NCI-H1092 treated with DMSO at 0.1 percent for 48 hours (cell line): Measurements from ENCODE around the gene STIM1.
"Not testable (repeated sequence)": the region's sequence is repeated elsewhere in the genome, so short reads cannot be mapped to it uniquely, and the experiment has no call there.

ENCODE experiments used
- DNase-seq: peaks from one replicate; lab custom pipeline; 2025; lab: John Stamatoyannopoulos, UW

Gene STIM1

DNA sequence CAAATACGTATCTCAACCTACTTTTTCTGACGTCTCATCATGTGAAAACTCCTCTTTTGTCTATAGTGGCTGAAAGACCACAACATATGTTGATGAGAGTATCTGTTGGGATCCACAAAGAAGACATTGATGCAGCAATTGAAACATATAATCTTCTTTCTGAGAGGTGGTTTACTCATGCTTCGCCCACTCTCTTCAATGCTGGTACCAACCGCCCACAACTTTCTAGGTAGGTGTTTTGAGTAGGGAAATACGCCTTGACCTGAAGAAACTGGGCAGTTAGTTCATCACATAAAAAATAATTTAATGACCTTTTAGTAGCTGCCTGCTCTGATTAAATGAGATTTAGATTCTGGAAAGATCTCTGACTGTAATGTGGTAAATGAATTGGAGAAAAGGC, 256.4 kb downstream of the STIM1 start:
- DNase-seq: no peak

DNA sequence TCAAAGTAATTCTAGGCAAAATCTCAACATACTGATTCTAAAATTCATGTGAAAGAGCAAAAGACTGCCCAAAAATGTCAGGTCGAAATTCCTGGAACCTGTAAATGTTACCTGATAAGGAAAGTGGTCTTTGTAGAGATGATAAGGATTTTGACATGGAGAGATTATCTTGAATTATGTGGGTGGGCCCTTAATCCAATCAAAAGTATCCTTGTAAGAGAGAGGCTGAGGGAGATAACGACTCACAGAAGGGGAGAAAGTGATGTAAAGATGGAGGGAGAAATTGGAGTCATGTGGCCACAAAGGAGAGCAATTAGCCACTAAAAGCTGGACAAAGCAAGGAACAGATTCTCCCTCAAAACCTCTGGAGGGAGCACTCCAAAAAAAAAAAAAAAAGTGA, 259.7 kb downstream of the STIM1 start:
- DNase-seq: no peak

DNA sequence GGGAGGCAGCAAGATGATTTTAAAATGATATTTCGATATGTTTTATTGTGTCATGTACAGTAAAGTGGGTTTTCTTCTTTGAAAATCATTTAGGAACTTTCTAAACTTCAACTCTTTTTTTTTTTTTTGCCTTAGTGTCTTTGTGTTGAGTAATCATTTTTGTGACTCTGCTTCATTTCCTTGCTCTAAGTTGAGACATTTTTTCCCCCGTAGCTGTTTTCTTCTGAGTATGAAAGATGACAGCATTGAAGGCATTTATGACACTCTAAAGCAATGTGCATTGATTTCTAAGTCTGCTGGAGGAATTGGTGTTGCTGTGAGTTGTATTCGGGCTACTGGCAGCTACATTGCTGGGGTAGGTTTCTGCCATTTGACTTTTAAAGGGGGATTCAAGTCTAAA, 262.6 kb downstream of the STIM1 start:
- DNase-seq: no peak

DNA sequence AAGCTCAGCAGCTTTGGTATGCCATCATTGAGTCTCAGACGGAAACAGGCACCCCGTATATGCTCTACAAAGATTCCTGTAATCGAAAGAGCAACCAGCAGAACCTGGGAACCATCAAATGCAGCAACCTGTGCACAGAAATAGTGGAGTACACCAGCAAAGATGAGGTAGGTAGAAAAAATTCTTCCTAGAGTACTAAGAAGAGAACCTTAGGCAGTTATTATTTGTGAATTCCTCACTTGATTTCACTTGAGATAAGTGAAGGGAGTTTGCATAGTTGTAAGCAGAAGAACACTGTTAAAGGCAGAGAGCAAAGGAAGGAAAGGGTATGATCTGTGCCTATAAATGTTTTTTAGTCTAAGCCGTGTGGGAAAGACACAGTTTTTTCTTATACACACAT, 267.8 kb downstream of the STIM1 start:
- DNase-seq: no peak

DNA sequence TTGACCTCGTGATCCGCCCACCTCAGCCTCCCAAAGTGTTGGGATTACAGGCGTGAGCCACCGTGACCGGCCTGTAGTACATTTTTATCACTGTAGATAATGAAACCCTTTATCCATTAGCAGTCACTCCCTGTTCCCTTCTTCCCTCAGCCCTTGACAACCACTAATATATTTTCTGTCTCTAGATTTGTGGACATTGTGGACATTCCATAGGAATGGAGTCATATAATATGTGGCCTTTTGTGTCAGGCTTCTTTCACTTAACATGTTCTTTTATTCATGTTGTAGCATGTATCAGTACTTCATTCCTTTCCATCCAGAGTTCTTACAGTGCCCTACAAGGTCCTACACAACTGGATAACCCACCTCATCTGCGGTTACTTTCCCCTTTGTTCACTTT, 269.7 kb downstream of the STIM1 start:
- DNase-seq: no peak

DNA sequence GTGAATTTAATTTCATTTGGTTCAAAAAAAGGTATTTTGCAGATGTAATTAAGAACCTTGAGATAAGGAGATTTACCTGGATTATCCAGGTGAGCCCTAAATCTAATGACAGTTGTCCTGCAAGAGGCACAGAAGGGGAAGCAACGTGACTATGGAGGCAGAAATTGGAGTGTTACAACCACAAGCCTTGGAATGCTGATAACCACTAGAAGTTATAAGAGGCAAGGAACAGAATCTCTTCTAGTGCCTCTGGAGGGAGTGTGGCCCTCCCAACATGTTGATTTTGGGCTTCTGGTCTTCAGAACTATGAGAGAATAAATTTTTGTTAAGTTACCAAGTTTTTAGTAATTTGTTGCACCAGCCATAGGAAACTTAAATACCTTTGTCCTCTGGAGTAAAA, 271.9 kb downstream of the STIM1 start:
- DNase-seq: no peak

DNA sequence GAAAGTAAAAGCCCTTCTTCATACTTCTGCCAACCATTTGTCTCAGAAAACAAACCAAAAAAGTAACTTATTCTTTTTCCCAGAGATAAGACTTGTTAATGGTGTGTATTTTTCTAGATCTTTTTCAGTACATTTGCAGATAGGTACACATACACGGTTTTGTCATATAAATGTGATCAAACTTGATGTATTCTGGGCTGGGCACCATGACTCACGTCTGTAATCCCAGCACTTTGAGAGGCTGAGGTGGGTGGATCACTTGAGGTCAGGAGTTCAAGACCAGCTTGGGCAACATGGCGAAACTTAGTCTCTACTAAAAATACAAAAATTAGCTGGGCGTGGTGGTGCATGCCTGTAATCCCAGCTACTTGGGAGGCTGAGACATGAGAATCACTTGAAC, 274.8 kb downstream of the STIM1 start:
- not testable (repeated sequence) for DNase-seq

DNA sequence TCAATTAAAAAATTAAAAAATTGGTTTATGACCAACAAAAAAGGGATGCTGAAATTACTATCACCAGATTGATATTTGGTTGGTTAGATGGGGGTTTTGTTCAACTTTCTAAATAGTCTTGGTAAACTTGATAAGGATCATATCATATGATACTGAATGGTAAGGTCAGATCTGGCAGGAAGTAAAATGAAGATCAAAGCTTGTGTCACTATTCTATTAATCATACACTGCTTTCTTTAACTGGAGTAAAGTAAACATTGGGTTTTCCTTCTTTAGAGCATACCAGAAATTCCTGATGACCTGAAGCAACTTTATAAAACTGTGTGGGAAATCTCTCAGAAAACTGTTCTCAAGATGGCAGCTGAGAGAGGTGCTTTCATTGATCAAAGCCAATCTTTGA, 279.3 kb downstream of the STIM1 start:
- no peak for DNase-seq

DNA sequence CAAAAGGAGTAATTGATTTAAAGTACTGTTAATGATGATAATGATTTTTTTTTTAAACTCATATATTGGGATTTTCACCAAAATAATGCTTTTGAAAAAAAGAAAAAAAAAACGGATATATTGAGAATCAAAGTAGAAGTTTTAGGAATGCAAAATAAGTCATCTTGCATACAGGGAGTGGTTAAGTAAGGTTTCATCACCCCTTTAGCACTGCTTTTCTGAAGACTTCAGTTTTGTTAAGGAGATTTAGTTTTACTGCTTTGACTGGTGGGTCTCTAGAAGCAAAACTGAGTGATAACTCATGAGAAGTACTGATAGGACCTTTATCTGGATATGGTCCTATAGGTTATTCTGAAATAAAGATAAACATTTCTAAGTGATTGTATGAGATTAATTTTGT, 283.0 kb downstream of the STIM1 start:
- DNase-seq: no peak

DNA sequence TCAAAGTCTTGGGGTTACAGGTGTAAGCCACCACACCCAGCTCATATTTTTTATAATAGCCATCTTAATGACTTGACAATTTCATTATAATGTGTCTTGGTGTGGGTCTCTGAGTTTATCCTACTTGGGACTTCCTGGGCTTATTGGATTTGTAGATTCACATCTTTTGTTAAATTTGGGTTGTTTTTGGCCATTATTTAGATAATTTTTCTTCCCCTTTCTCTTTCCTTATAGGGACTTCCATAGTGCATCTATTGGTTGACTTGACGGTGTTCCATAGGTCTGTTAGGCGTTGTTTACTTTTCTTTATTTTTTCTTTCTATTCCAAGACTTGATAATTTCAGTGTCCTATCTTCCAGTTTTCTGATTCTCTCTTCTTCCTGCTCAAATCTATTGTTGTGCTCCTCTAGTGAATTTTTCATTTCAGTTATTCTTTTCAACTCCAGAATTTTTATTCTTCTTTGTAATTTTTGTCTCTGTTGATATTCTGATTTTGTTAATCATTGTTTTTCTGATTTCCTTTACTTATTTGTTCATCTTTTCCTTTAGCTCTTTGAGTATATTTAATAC, 284.7 kb downstream of the STIM1 start:
- no peak for DNase-seq
